B cell (primary cell): ENCODE data around the gene BMPR1A. TPM values are rescaled to one million over a fixed set of nuclear protein-coding genes. Genes with fewer than 3 reads are reported as not detected.

Experiments used
- ATAC-seq: fragments of 200-7000 bp; cut with Tn5 transposase; one replicate; pipeline ENCODE4 v1.10.0; 2021; ENCODE audit warnings: low read depth, mild to moderate bottlenecking, moderate number of reproducible peaks, moderate library complexity
- CTCF ChIA-PET: fragments of 350-600 bp; sonication (Branson Sonifier 250); formaldehyde crosslinking; loops from one replicate; lab custom pipeline; 2021; ENCODE audit warnings: antibody characterized with exemption, inconsistent platforms; lab: Charles Lee
- POLR2A ChIA-PET: fragments of 350-600 bp; sonication (Branson Sonifier 250); formaldehyde crosslinking; loops from one replicate; lab custom pipeline; 2021; ENCODE audit warnings: antibody characterized with exemption; lab: Charles Lee
- DNase-seq: peaks from one replicate; pipeline ENCODE4 v3.0.0; 2013
- H2AFZ ChIP-seq: 2 replicates; pipeline ENCODE4 v1.6.1; 2012; ENCODE audit warnings: mild to moderate bottlenecking, low read depth, low read length; ENCODE audit not compliant: insufficient read depth, poor library complexity, severe bottlenecking
- H3K27ac ChIP-seq, 2 donors: 1 replicate in 1 of 2; 2 replicates in 1 of 2; pipeline ENCODE4 v1.5.1; 2012 to 2013; ENCODE audit warnings: low read length in 2 of 2, mild to moderate bottlenecking in 2 of 2, moderate library complexity in 1 of 2
- H3K27me3 ChIP-seq, 4 experiments: fragments of 200-600 bp in 1 of 4; sonication (generic) in 1 of 4; replicated peaks in 1 of 4; 1 replicate in 2 of 4; 2 replicates in 2 of 4; pipeline versions ENCODE4 v1.6.1 to v1.7.0; 2013 to 2016; ENCODE audit warnings: low read length in 3 of 4, mild to moderate bottlenecking in 2 of 4, mixed read lengths in 1 of 4, moderate library complexity in 1 of 4; ENCODE audit not compliant: insufficient read depth in 4 of 4, control insufficient read depth in 3 of 4; ENCODE audit errors: control extremely low read depth in 1 of 4
- H3K36me3 ChIP-seq, 2 experiments: replicated peaks in 1 of 2; 1 replicate in 1 of 2; 2 replicates in 1 of 2; pipeline versions ENCODE4 v1.6.1 to v1.7.1; 2013; ENCODE audit warnings: low read length in 1 of 2; ENCODE audit not compliant: insufficient read depth in 2 of 2, control insufficient read depth in 1 of 2; ENCODE audit errors: control extremely low read depth in 1 of 2, extremely low read depth in 1 of 2
- H3K4me1 ChIP-seq, 2 donors: fragments of 200-600 bp in 1 of 2; sonication (generic) in 1 of 2; 1 replicate in 1 of 2; 2 replicates in 1 of 2; pipeline versions ENCODE4 v1.5.1 to v1.6.1; 2013 to 2017; ENCODE audit warnings: low read length in 2 of 2; ENCODE audit not compliant: control insufficient read depth in 2 of 2, insufficient read depth in 2 of 2
- H3K4me2 ChIP-seq: replicated peaks from 2 replicates; pipeline ENCODE3; 2012; ENCODE audit warnings: mild to moderate bottlenecking, low read depth, low read length; ENCODE audit not compliant: poor library complexity, severe bottlenecking
- H3K4me3 ChIP-seq, 5 experiments: fragments of 200-600 bp in 1 of 5; sonication (generic) in 1 of 5; 1 replicate in 3 of 5; 2 replicates in 2 of 5; pipeline versions ENCODE4 v1.5.1 to v1.7.0; 2011 to 2016; ENCODE audit warnings: low read length in 4 of 5, mild to moderate bottlenecking in 4 of 5, low read depth in 2 of 5, control low read depth in 1 of 5, moderate library complexity in 1 of 5; ENCODE audit not compliant: insufficient read depth in 1 of 5; ENCODE audit errors: control extremely low read depth in 1 of 5, extremely low read depth in 1 of 5
- H3K79me2 ChIP-seq: fragments of 200-600 bp; sonication (generic); one replicate; pipeline ENCODE4 v1.6.0; 2016; ENCODE audit warnings: low read length; ENCODE audit not compliant: control insufficient read depth, insufficient read depth
- H3K9ac ChIP-seq: fragments of 200-600 bp; sonication (generic); 2 replicates; pipeline ENCODE4 v1.6.1; 2017; ENCODE audit warnings: mild to moderate bottlenecking, low read length, moderate library complexity
- H3K9me3 ChIP-seq, 3 donors: one replicate each; pipeline versions ENCODE4 v1.6.1 to v1.7.1; 2013; ENCODE audit warnings: low read length in 2 of 3; ENCODE audit not compliant: control insufficient read depth in 2 of 3, insufficient read depth in 1 of 3; ENCODE audit errors: control extremely low read depth in 1 of 3
- H4K20me1 ChIP-seq: 2 replicates; pipeline ENCODE4 v1.6.0; 2012; ENCODE audit warnings: mild to moderate bottlenecking, low read length; ENCODE audit not compliant: insufficient read depth, control insufficient read depth, poor library complexity, severe bottlenecking
- H3K27ac Mint-ChIP-seq: one replicate; pipeline ENCODE4 v1.8.0; 2021; ENCODE audit warnings: mixed read lengths
- H3K27me3 Mint-ChIP-seq: one replicate; pipeline ENCODE4 v1.8.0; 2021; ENCODE audit warnings: mixed read lengths
- H3K4me1 Mint-ChIP-seq: one replicate; pipeline ENCODE4 v1.8.0; 2021; ENCODE audit warnings: mixed read lengths
- H3K4me3 Mint-ChIP-seq: one replicate; pipeline ENCODE4 v1.8.0; 2021; ENCODE audit warnings: mixed read lengths
- H3K9me3 Mint-ChIP-seq: one replicate; pipeline ENCODE4 v1.8.0; 2022; ENCODE audit warnings: mixed read lengths; ENCODE audit not compliant: insufficient read depth
- CTCF ChIP-seq: fragments of 200-600 bp; IDR thresholded peaks from one replicate; pipeline ENCODE4 v1.8.0; 2022; ENCODE audit warnings: antibody characterized with exemption, mild to moderate bottlenecking
- EZH2 ChIP-seq: IDR thresholded peaks from 2 replicates; pipeline ENCODE4 v1.6.1; 2012; ENCODE audit warnings: borderline replicate concordance, low read depth, mild to moderate bottlenecking, moderate library complexity, low read length; ENCODE audit not compliant: insufficient read depth, poor library complexity, severe bottlenecking
- WGBS: methylation state at CpG from one replicate; pipeline ENCODE4 v1.1.5; 2013; ENCODE audit warnings: missing lambda C conversion rate; ENCODE audit not compliant: insufficient coverage; 5-methylcytosine and 5-hydroxymethylcytosine counted together
- intact Hi-C: fragments of 100-400 bp; cut with micrococcal nuclease; formaldehyde crosslinking; loops from one replicate; pipeline ENCODE4 v1.10.0; 2022
- polyA plus RNA-seq: library from polyadenylated mRNA; depleted of rRNA; stranded (reverse); fragments of >200 nt; gene quantifications from 2 replicates; pipeline ENCODE4 v1.2.3, GENCODE V29; 2012
- total RNA-seq, 2 donors: library from RNA; stranded (reverse); fragments of 120-200 nt in 1 of 2; gene quantifications; 1 replicate in 1 of 2; 2 replicates in 1 of 2; pipeline versions ENCODE4 v1.2.3 to v1.2.4, GENCODE V29; 2013 to 2022

The BMPR1A gene
- total and polyA plus RNA-seq, 2 donors (not counting 1 experiment from before 2014, with no cell fraction given): 1.9 to 15.1 TPM

- peak; percentile 57 for DNase-seq
- Histone ChIP-seq H3K79me2 (peaks cover 16% of the 10 kb centered on the region), H4K20me1 (no peaks in the 10 kb centered on the region), H3K4me1 (peaks cover 37 to 39% of the 10 kb centered on the region in 2 donors), H3K9ac (peak overlapping the region; percentile 78), H3K27me3 (peaks cover 3 to 30% (median 27%) of the 10 kb centered on the region in 4 experiments), H3K27ac (no peak overlapping the region), H3K4me3 (peak overlapping the region in 4 of 5 experiments; percentile 44 to 81 (median 71)), H3K4me2 (peak overlapping the region; percentile 95), H2AFZ (peak overlapping the region; percentile 80), H3K9me3 (no peaks in the 10 kb centered on the region), H3K36me3 (no peaks in the 10 kb centered on the region)
- peaks cover 31% of the 10 kb centered on the region for H3K27me3 Mint-ChIP-seq
- ATAC-seq: no peak
- H3K4me3 Mint-ChIP-seq: peak overlapping the region; percentile 94
- peak overlapping the region; percentile 83 for H3K27ac Mint-ChIP-seq
- no peak for TF ChIP-seq CTCF
- no peak for TF ChIP-seq EZH2
- H3K9me3 Mint-ChIP-seq: no peaks in the 10 kb centered on the region
- peaks cover 43% of the 10 kb centered on the region for H3K4me1 Mint-ChIP-seq
- POLR2A ChIA-PET: interaction anchor here (1.4 kb wide), 1 partner anchor 45 kb away, joined by 3 read pairs; no protein-coding TSS in a partner anchor
- intact Hi-C loops: loop anchor here (2.0 to 5.0 kb wide), 3 partner anchors 213 to 355 kb away; partner anchors contain the start of gene WAPL
- CTCF ChIA-PET: interaction anchor here (0.7 to 1.0 kb wide), 3 partner anchors 45 to 65 kb away, joined by 3 to 4 read pairs (median 3); no protein-coding TSS in a partner anchor
- WGBS: 1% methylated on average over 33 of the region's 47 CpGs
Measured at GRCh38 chr10:86757113-86757972, 924 bp downstream of the BMPR1A start.
